Thyroid gland (tissue), 4 donors: ENCODE results near the gene HPGDS.

ENCODE experiments used
- POLR2A ChIP-seq, 2 donors: fragments of 450-650 bp; IDR thresholded peaks; one replicate each; pipeline ENCODE4 v1.6.1; 2017; ENCODE audit warnings: antibody characterized with exemption in 2 of 2, mild to moderate bottlenecking in 2 of 2, moderate library complexity in 1 of 2
- TF ChIP-seq, protein P1 (sequence below), 6 experiments: fragments of 200-600 bp in 3 of 6; fragments of 450-650 bp in 3 of 6; sonication (generic) in 3 of 6; IDR thresholded peaks; one replicate each; pipeline ENCODE4 v1.5.1; 2016 to 2019; ENCODE audit warnings: antibody characterized with exemption in 6 of 6, mild to moderate bottlenecking in 2 of 6, inconsistent platforms in 1 of 6, moderate library complexity in 1 of 6

DNA sequence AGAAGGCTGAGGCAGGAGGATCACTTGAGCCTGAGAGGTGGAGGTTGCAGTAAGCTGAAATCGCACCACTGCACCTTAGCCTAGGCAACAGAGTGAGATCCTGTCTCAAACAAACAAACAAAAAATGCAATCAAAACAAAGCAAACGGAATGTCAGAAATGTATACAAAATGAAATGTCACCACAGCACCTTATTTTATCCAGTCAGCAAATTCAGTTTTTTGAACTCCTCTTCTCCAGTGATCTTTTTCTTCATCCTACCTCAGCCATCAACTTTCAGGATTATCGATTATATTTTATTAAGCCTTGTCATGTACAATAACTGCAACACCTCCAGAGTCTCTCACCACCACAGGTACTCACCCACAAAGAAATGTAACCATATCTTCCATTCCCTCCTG lies 31.1 kb upstream of the HPGDS start:
- TF ChIP-seq, protein P1, sequence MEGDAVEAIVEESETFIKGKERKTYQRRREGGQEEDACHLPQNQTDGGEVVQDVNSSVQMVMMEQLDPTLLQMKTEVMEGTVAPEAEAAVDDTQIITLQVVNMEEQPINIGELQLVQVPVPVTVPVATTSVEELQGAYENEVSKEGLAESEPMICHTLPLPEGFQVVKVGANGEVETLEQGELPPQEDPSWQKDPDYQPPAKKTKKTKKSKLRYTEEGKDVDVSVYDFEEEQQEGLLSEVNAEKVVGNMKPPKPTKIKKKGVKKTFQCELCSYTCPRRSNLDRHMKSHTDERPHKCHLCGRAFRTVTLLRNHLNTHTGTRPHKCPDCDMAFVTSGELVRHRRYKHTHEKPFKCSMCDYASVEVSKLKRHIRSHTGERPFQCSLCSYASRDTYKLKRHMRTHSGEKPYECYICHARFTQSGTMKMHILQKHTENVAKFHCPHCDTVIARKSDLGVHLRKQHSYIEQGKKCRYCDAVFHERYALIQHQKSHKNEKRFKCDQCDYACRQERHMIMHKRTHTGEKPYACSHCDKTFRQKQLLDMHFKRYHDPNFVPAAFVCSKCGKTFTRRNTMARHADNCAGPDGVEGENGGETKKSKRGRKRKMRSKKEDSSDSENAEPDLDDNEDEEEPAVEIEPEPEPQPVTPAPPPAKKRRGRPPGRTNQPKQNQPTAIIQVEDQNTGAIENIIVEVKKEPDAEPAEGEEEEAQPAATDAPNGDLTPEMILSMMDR (IDR thresholded peaks at IDR 0.05), result no peak
- TF ChIP-seq POLR2A (IDR thresholded peaks at IDR 0.05), result no peak
